Liver (tissue), 9 donors: ENCODE results near the gene LOX. TPM values are rescaled to one million over a fixed set of nuclear protein-coding genes. Genes with fewer than 3 reads are reported as not detected.

Source experiments
- DNase-seq: peaks from one replicate; pipeline ENCODE4 v3.0.0-alpha.2; 2017; ENCODE audit warnings: low spot score
- H3K27ac ChIP-seq, 2 donors: one replicate each; pipeline ENCODE4 v1.7.0; 2013; ENCODE audit warnings: inconsistent platforms in 2 of 2, low read length in 2 of 2, control low read depth in 1 of 2, low read depth in 1 of 2, mild to moderate bottlenecking in 1 of 2
- H3K27me3 ChIP-seq, 4 donors: one replicate each; pipeline versions ENCODE4 v1.6.1 to v1.7.0; 2013; ENCODE audit warnings: low read length in 3 of 4, inconsistent platforms in 1 of 4, mild to moderate bottlenecking in 1 of 4, moderate library complexity in 1 of 4; ENCODE audit not compliant: control insufficient read depth in 4 of 4, insufficient read depth in 4 of 4
- H3K36me3 ChIP-seq, 4 donors: one replicate each; pipeline versions ENCODE4 v1.6.1 to v1.7.0; 2013; ENCODE audit warnings: low read length in 3 of 4, mild to moderate bottlenecking in 3 of 4, low read depth in 1 of 4, moderate library complexity in 1 of 4; ENCODE audit not compliant: control insufficient read depth in 4 of 4, insufficient read depth in 3 of 4
- H3K4me1 ChIP-seq, 4 donors: one replicate each; pipeline versions ENCODE4 v1.6.1 to v1.7.0; 2013; ENCODE audit warnings: low read length in 3 of 4, mild to moderate bottlenecking in 3 of 4, moderate library complexity in 1 of 4; ENCODE audit not compliant: control insufficient read depth in 4 of 4, insufficient read depth in 4 of 4
- H3K4me3 ChIP-seq, 3 donors: one replicate each; pipeline versions ENCODE4 v1.6.1 to v1.7.0; 2013; ENCODE audit warnings: low read length in 3 of 3, control low read depth in 1 of 3, low read depth in 1 of 3, mild to moderate bottlenecking in 1 of 3
- H3K9ac ChIP-seq, 2 donors: one replicate each; pipeline ENCODE4 v1.7.0; 2013; ENCODE audit warnings: low read length in 2 of 2, mild to moderate bottlenecking in 2 of 2, moderate library complexity in 2 of 2, control low read depth in 1 of 2, low read depth in 1 of 2
- H3K9me3 ChIP-seq, 4 donors: one replicate each; pipeline versions ENCODE4 v1.6.1 to v1.7.0; 2013; ENCODE audit warnings: low read length in 3 of 4; ENCODE audit not compliant: control insufficient read depth in 4 of 4
- CTCF ChIP-seq: fragments of 150-350 bp; IDR thresholded peaks from 2 replicates; pipeline ENCODE4 v1.5.1; 2017; ENCODE audit warnings: improper control_type of control experiment, low read depth, low read length; ENCODE audit not compliant: missing input control
- EGR1 ChIP-seq, 2 donors: IDR thresholded peaks; 2 replicates each; pipeline ENCODE4 v1.6.1; 2016 to 2018; ENCODE audit warnings: antibody characterized with exemption in 2 of 2, low read depth in 2 of 2
- FOXA1 ChIP-seq: IDR thresholded peaks from 2 replicates; pipeline ENCODE4 v1.6.1; 2016; ENCODE audit warnings: antibody characterized with exemption
- FOXA2 ChIP-seq: IDR thresholded peaks from 2 replicates; pipeline ENCODE4 v1.6.1; 2016; ENCODE audit warnings: antibody characterized with exemption
- GABPA ChIP-seq, 2 donors: IDR thresholded peaks in 1 of 2; conservative IDR thresholded peaks in 1 of 2; 2 replicates each; pipeline ENCODE4 v1.6.1; 2016; ENCODE audit warnings: antibody characterized with exemption in 2 of 2, mild to moderate bottlenecking in 1 of 2, moderate library complexity in 1 of 2
- HNF4G ChIP-seq: IDR thresholded peaks from 2 replicates; pipeline ENCODE4 v1.6.1; 2016; ENCODE audit warnings: antibody characterized with exemption
- JUND ChIP-seq, 2 donors: IDR thresholded peaks; 2 replicates each; pipeline ENCODE4 v1.6.1; 2016; ENCODE audit warnings: antibody characterized with exemption in 2 of 2
- MAX ChIP-seq: IDR thresholded peaks from 2 replicates; pipeline ENCODE4 v1.6.1; 2016; ENCODE audit warnings: antibody characterized with exemption
- NR2F2 ChIP-seq: IDR thresholded peaks from 2 replicates; pipeline ENCODE4 v1.6.1; 2016; ENCODE audit warnings: antibody characterized with exemption
- RAD21 ChIP-seq, 2 donors: IDR thresholded peaks; 2 replicates each; pipeline ENCODE4 v1.6.1; 2016; ENCODE audit warnings: antibody characterized with exemption in 2 of 2, mild to moderate bottlenecking in 2 of 2
- SP1 ChIP-seq: IDR thresholded peaks from 2 replicates; pipeline ENCODE4 v1.6.1; 2018; ENCODE audit warnings: antibody characterized with exemption, mild to moderate bottlenecking
- YY1 ChIP-seq: IDR thresholded peaks from 2 replicates; pipeline ENCODE4 v1.6.1; 2016; ENCODE audit warnings: antibody characterized with exemption, mild to moderate bottlenecking
- ZBTB33 ChIP-seq: IDR thresholded peaks from 2 replicates; pipeline ENCODE4 v1.6.1; 2016; ENCODE audit warnings: antibody characterized with exemption
- WGBS: extraction: QIAGEN DNeasy Blood & Tissue Kit; methylation state at CpG from one replicate; pipeline ENCODE4 v1.1.7; 2013; 5-methylcytosine and 5-hydroxymethylcytosine counted together
- polyA plus RNA-seq, 2 donors: library from polyadenylated mRNA; stranded (reverse) in 1 of 2; unstranded in 1 of 2; fragments of 200-250 nt in 1 of 2; fragments of >200 nt in 1 of 2; fragmentation: Nextera tagmentation in 1 of 2; extraction: Ambion mirVana in 1 of 2; gene quantifications; one replicate each; pipeline versions ENCODE4 v1.2.1 to v1.2.3, GENCODE V29; 2013 to 2015
- total RNA-seq, 2 donors: library from RNA; depleted of rRNA; stranded (reverse); fragments of >200 nt; gene quantifications; one replicate each; pipeline ENCODE4 v1.2.3, GENCODE V29; 2014
- donor health status: healthy.
- donor health status: healthy.
- donor health status: healthy.
- donor health status: healthy.
- donor health status: healthy.

The LOX gene
- total and polyA plus RNA-seq, 4 donors = 0.42 to 2.2 (median 0.92) TPM

- DNase-seq = no peak
- 92% methylated on average over 5 of the region's 5 CpGs for WGBS
- H3K4me3 ChIP-seq = no peak overlapping the region
- TF ChIP-seq YY1 (no peak), JUND (IDR thresholded peaks at IDR 0.05) (no peak), GABPA (IDR thresholded peaks at IDR 0.05 in 1 of 2, conservative IDR thresholded peaks at IDR 0.05 in 1 of 2) (no peak), SP1 (no peak), FOXA2 (no peak), MAX (no peak), HNF4G (no peak), NR2F2 (no peak), CTCF (no peak), EGR1 (IDR thresholded peaks at IDR 0.05; ENCODE audit: low read depth in 2 of 2) (no peak), ZBTB33 (no peak), FOXA1 (no peak)
- H3K27ac ChIP-seq = no peak overlapping the region
- H3K9ac ChIP-seq = no peak overlapping the region
- H3K36me3 ChIP-seq = peaks cover 0 to 4% (median 4%) of the 10 kb centered on the region in 4 donors
- no peaks in the 10 kb centered on the region for H3K27me3 ChIP-seq
- no peaks in the 10 kb centered on the region for H3K9me3 ChIP-seq
- H3K4me1 ChIP-seq = no peaks in the 10 kb centered on the region
Observed at GRCh38 chr5:122015471-122015870, 62.6 kb downstream of the LOX start.

- TF ChIP-seq GABPA (IDR thresholded peaks at IDR 0.05 in 1 of 2, conservative IDR thresholded peaks at IDR 0.05 in 1 of 2) (no peak), CTCF (no peak), FOXA2 (no peak), EGR1 (IDR thresholded peaks at IDR 0.05; ENCODE audit: low read depth in 2 of 2) (no peak), JUND (IDR thresholded peaks at IDR 0.05) (no peak), RAD21 (IDR thresholded peaks at IDR 0.05) (no peak)
Observed at GRCh38 chr5:122014236-122014935, 63.7 kb downstream of the LOX start.

More at GRCh38 chr5:122014236-122014935, 63.7 kb downstream of the LOX start:
- Histone ChIP-seq H3K36me3 (peaks cover 0 to 2% (median 0%) of the 10 kb centered on the region in 4 donors), H3K27me3 (no peaks in the 10 kb centered on the region), H3K9me3 (no peaks in the 10 kb centered on the region), H3K27ac (no peak overlapping the region), H3K4me1 (no peaks in the 10 kb centered on the region), H3K9ac (no peak overlapping the region), H3K4me3 (no peak overlapping the region)
- 85% methylated on average over 6 of the region's 6 CpGs for WGBS
- no peak for DNase-seq

Other genes with a start within 250 kb of the LOX start
- gene FTMT, start 226.4 kb downstream of the LOX start, total RNA-seq = not detected
- gene FTMT, start 226.4 kb downstream of the LOX start, polyA plus RNA-seq = not detected
- gene SRFBP1, start 116.3 kb downstream of the LOX start, total RNA-seq = 10 to 100 TPM in 1 of 2 donors, 1 to 10 TPM in 1; 7.8 to 10.1 TPM
- 1 to 10 TPM; 2.7 to 4.5 TPM for gene SRFBP1, start 116.3 kb downstream of the LOX start, polyA plus RNA-seq
- gene ZNF474, start 51.3 kb upstream of the LOX start, total RNA-seq = under 1 TPM; 0.23 to 0.25 TPM
- gene ZNF474, start 51.3 kb upstream of the LOX start, polyA plus RNA-seq = under 1 TPM in 1 of 2 donors, not detected in 1; 0.03 TPM
- gene SNCAIP, start 234.0 kb upstream of the LOX start, total RNA-seq = under 1 TPM; 0.50 to 0.98 TPM
- gene SNCAIP, start 234.0 kb upstream of the LOX start, polyA plus RNA-seq = 1 to 10 TPM in 1 of 2 donors, under 1 TPM in 1; 0.17 to 2.1 TPM